BLaER1 treated with 17β-estradiol and CSF1 and Interleukin-3, amounts not matched to agents 10 nM and 100 nM (cell line): ENCODE data around the gene EMC6.

Experiments used
- H3K27ac ChIP-seq, 11 experiments: shearing (Covaris generic); formaldehyde crosslinking; 2 replicates each; pipeline ENCODE4 v1.8.1; 2022
- H3K27me3 ChIP-seq, 11 experiments: shearing (Covaris generic); formaldehyde crosslinking; 2 replicates each; pipeline ENCODE4 v1.8.1; 2022
- H3K36me3 ChIP-seq, 11 experiments: shearing (Covaris generic); formaldehyde crosslinking; 2 replicates each; pipeline ENCODE4 v1.8.1; 2022
- H3K4me1 ChIP-seq, 10 experiments: shearing (Covaris generic); formaldehyde crosslinking; 2 replicates each; pipeline ENCODE4 v1.8.1; 2022
- H3K4me2 ChIP-seq, 11 experiments: shearing (Covaris generic); formaldehyde crosslinking; 2 replicates each; pipeline ENCODE4 v1.8.1; 2022
- H3K4me3 ChIP-seq, 10 experiments: shearing (Covaris generic); formaldehyde crosslinking; 2 replicates each; pipeline ENCODE4 v1.8.1; 2022
- H3K9ac ChIP-seq, 11 experiments: shearing (Covaris generic); formaldehyde crosslinking; 2 replicates each; pipeline ENCODE4 v1.8.1; 2022
- H3K9me3 ChIP-seq, 11 experiments: shearing (Covaris generic); formaldehyde crosslinking; replicated peaks in 1 of 11; 2 replicates each; pipeline ENCODE4 v1.8.1; 2022
- H4K20me1 ChIP-seq, 11 experiments: shearing (Covaris generic); formaldehyde crosslinking; 2 replicates each; pipeline ENCODE4 v1.8.1; 2022
- Cebpa-rat ChIP-seq, 11 experiments: shearing (Covaris generic); IDR thresholded peaks; 2 replicates each; pipeline ENCODE4 v1.8.1; 2022

Gene EMC6

GRCh38 chr17:3658784-3659449 lies 9.7 kb upstream of the EMC6 start:
- Histone ChIP-seq H3K36me3 (peaks cover 41 to 94% (median 74%) of the 10 kb centered on the region in 11 experiments), H3K4me3 (no peak overlapping the region), H3K27me3 (no peaks in the 10 kb centered on the region), H3K9me3 (no peaks in the 10 kb centered on the region), H4K20me1 (peaks cover 0 to 70% (median 30%) of the 10 kb centered on the region in 11 experiments; a peak in 16 of 22 replicates), H3K9ac (0 out of 22 replicates have a peak overlapping the region, but pooled peaks of 1 of the 11 experiments have one; percentile 22), H3K4me1 (peaks cover 0 to 12% (median 0%) of the 10 kb centered on the region in 10 experiments; a peak in 6 of 20 replicates), H3K4me2 (peak overlapping the region in 2 of 11 experiments; percentile 14 to 31; a peak in 2 of 22 replicates), H3K27ac (peak overlapping the region in 1 of 11 experiments; percentile 33; a peak in 1 of 22 replicates)
- TF ChIP-seq Cebpa-rat (IDR thresholded peaks at IDR 0.05) = no peak

GRCh38 chr17:3659541-3660111 lies 9.0 kb upstream of the EMC6 start:
- TF ChIP-seq Cebpa-rat (IDR thresholded peaks at IDR 0.05) = no peak
- Histone ChIP-seq H3K4me3 (no peak overlapping the region), H3K27me3 (no peaks in the 10 kb centered on the region), H3K4me1 (peaks cover 0 to 19% (median 0%) of the 10 kb centered on the region in 10 experiments; a peak in 7 of 20 replicates), H3K9ac (peak overlapping the region in 2 of 11 experiments; percentile 6 to 22; a peak in 3 of 22 replicates), H4K20me1 (peaks cover 0 to 74% (median 37%) of the 10 kb centered on the region in 11 experiments; a peak in 16 of 22 replicates), H3K36me3 (peaks cover 48 to 94% (median 79%) of the 10 kb centered on the region in 11 experiments), H3K4me2 (peak overlapping the region in 2 of 11 experiments; percentile 14 to 31; a peak in 2 of 22 replicates), H3K27ac (peak overlapping the region in 3 of 11 experiments; percentile 14 to 33 (median 30); a peak in 4 of 22 replicates), H3K9me3 (no peaks in the 10 kb centered on the region)

GRCh38 chr17:3660311-3660891 lies 8.2 kb upstream of the EMC6 start:
- no peak overlapping the region for H3K4me2 ChIP-seq
- H4K20me1 ChIP-seq = peaks cover 0 to 79% (median 40%) of the 10 kb centered on the region in 11 experiments; a peak in 16 of 22 replicates
- H3K27ac ChIP-seq = peak overlapping the region in 2 of 11 experiments; percentile 14 to 33; a peak in 1 of 22 replicates
- H3K27me3 ChIP-seq = no peaks in the 10 kb centered on the region
- H3K9me3 ChIP-seq = no peaks in the 10 kb centered on the region
- peaks cover 51 to 90% (median 74%) of the 10 kb centered on the region in 11 experiments for H3K36me3 ChIP-seq
- H3K4me1 ChIP-seq = peaks cover 0 to 23% (median 0%) of the 10 kb centered on the region in 10 experiments; a peak in 7 of 20 replicates
- no peak overlapping the region for H3K4me3 ChIP-seq
- no peak for TF ChIP-seq Cebpa-rat (IDR thresholded peaks at IDR 0.05)
- no peak overlapping the region for H3K9ac ChIP-seq

GRCh38 chr17:3663102-3664011 lies 5.3 kb upstream of the EMC6 start:
- no peak overlapping the region for H3K4me2 ChIP-seq
- peaks cover 51 to 70% (median 60%) of the 10 kb centered on the region in 11 experiments for H3K36me3 ChIP-seq
- TF ChIP-seq Cebpa-rat (IDR thresholded peaks at IDR 0.05) = no peak
- H4K20me1 ChIP-seq = peaks cover 0 to 91% (median 55%) of the 10 kb centered on the region in 11 experiments; a peak in 17 of 22 replicates
- H3K27me3 ChIP-seq = no peaks in the 10 kb centered on the region
- no peak overlapping the region for H3K4me3 ChIP-seq
- no peaks in the 10 kb centered on the region for H3K9me3 ChIP-seq
- H3K27ac ChIP-seq = no peak overlapping the region
- H3K4me1 ChIP-seq = peaks cover 18 to 46% (median 23%) of the 10 kb centered on the region in 10 experiments
- H3K9ac ChIP-seq = no peak overlapping the region

GRCh38 chr17:3665834-3666233 lies 2.8 kb upstream of the EMC6 start:
- H3K4me1 ChIP-seq = peaks cover 31 to 48% (median 36%) of the 10 kb centered on the region in 10 experiments
- no peak overlapping the region for H3K27ac ChIP-seq
- H3K4me3 ChIP-seq = no peak overlapping the region
- H3K9ac ChIP-seq = peak overlapping the region in 1 of 11 experiments; percentile 37; a peak in 1 of 22 replicates
- H3K36me3 ChIP-seq = peaks cover 34 to 58% (median 51%) of the 10 kb centered on the region in 11 experiments
- H4K20me1 ChIP-seq = peaks cover 3 to 93% (median 74%) of the 10 kb centered on the region in 11 experiments; a peak in 19 of 22 replicates
- no peaks in the 10 kb centered on the region for H3K27me3 ChIP-seq
- H3K9me3 ChIP-seq = no peaks in the 10 kb centered on the region
- no peak for TF ChIP-seq Cebpa-rat (IDR thresholded peaks at IDR 0.05)
- peak overlapping the region in 8 of 11 experiments; percentile 92 to 98 (median 96); a peak in 11 of 22 replicates for H3K4me2 ChIP-seq

GRCh38 chr17:3666516-3666915 lies 2.1 kb upstream of the EMC6 start:
- H3K27ac ChIP-seq = no peak overlapping the region
- peaks cover 3 to 93% (median 74%) of the 10 kb centered on the region in 11 experiments; a peak in 19 of 22 replicates for H4K20me1 ChIP-seq
- H3K4me3 ChIP-seq = peak overlapping the region in 3 of 10 experiments; percentile 2 to 98 (median 95); a peak in 2 of 20 replicates
- H3K27me3 ChIP-seq = no peaks in the 10 kb centered on the region
- no peaks in the 10 kb centered on the region for H3K9me3 ChIP-seq
- H3K36me3 ChIP-seq = peaks cover 27 to 58% (median 51%) of the 10 kb centered on the region in 11 experiments
- H3K9ac ChIP-seq = peak overlapping the region in 7 of 11 experiments; percentile 5 to 97 (median 94); a peak in 7 of 22 replicates
- peaks cover 31 to 48% (median 38%) of the 10 kb centered on the region in 10 experiments for H3K4me1 ChIP-seq
- no peak for TF ChIP-seq Cebpa-rat (IDR thresholded peaks at IDR 0.05)
- peak overlapping the region; percentile 92 to 98 (median 95) for H3K4me2 ChIP-seq

- peak overlapping the region; percentile 51 to 92 (median 88) for H3K27ac ChIP-seq
- peaks cover 26 to 55% (median 48%) of the 10 kb centered on the region in 11 experiments for H3K36me3 ChIP-seq
- peaks cover 3 to 91% (median 74%) of the 10 kb centered on the region in 11 experiments; a peak in 19 of 22 replicates for H4K20me1 ChIP-seq
- H3K27me3 ChIP-seq = no peaks in the 10 kb centered on the region
- H3K4me1 ChIP-seq = peaks cover 31 to 48% (median 38%) of the 10 kb centered on the region in 10 experiments
- no peaks in the 10 kb centered on the region for H3K9me3 ChIP-seq
- peak overlapping the region; percentile 81 to 97 (median 94) for H3K9ac ChIP-seq
- no peak for TF ChIP-seq Cebpa-rat (IDR thresholded peaks at IDR 0.05)
- peak overlapping the region; percentile 92 to 98 (median 95) for H3K4me2 ChIP-seq
- peak overlapping the region; percentile 88 to 98 (median 94) for H3K4me3 ChIP-seq
Measured at GRCh38 chr17:3667366-3668278, 990 bp upstream of the EMC6 start.
